ENCODE results near the gene SERINC2. TPM values are rescaled to one million over a fixed set of nuclear protein-coding genes. Genes with fewer than 3 reads are reported as not detected.

Gene SERINC2
- total RNA-seq, 1 experiment from 2014 or later = 14.0 TPM

- Histone ChIP-seq H3K27ac (ENCODE audit: low read length) (no peak overlapping the region), H3K4me3 (ENCODE audit: low read depth in 2 of 2, low read length in 2 of 2) (no peak overlapping the region), H3K36me3 (ENCODE audit: control insufficient read depth, insufficient read depth, low read length) (no peaks in the 10 kb centered on the region), H3K4me1 (ENCODE audit: control insufficient read depth, insufficient read depth, low read length) (no peaks in the 10 kb centered on the region), H3K27me3 (ENCODE audit: control insufficient read depth, insufficient read depth, low read length) (no peaks in the 10 kb centered on the region), H3K9me3 (ENCODE audit: control insufficient read depth, insufficient read depth, low read depth, low read length) (no peaks in the 10 kb centered on the region)
- no TSS peak for BruUV-seq (replicated peaks)
- in situ Hi-C loops (cut with HindIII; ENCODE audit: low pct_unique_long_range_greater_than_20kb, low sequenced_read_pairs) = no loop called here
- no peak for DNase-seq (ENCODE audit: low read depth, low spot score)
- ChIA-PET POLR2A (no interaction called here), CTCF (interaction anchor here (0.6 kb wide), 2 partner anchors 131 to 289 kb away, joined by 3 to 5 read pairs; no protein-coding TSS in a partner anchor)
- no peak for ATAC-seq
- intact Hi-C loops (cut with micrococcal nuclease; ENCODE audit: unreplicated experiment) = no loop called here
- TF ChIP-seq POLR2AphosphoS5 (IDR thresholded peaks at IDR 0.05; ENCODE audit: low read depth, low read length) (no peak), SIN3A (IDR thresholded peaks at IDR 0.05; ENCODE audit: borderline replicate concordance, insufficient read depth, low read depth, low read length) (no peak), REST (IDR thresholded peaks at IDR 0.05; ENCODE audit: insufficient read depth in 1 of 2, low read depth in 2 of 2, low read length in 1 of 2) (no peak), CTCF (IDR thresholded peaks at IDR 0.05) (no peak), TCF7L2 (IDR thresholded peaks at IDR 0.05; ENCODE audit: low read depth, low read length) (no peak)
Measured at GRCh38 chr1:31443673-31444072, 30.7 kb downstream of the SERINC2 start.

- Histone ChIP-seq H3K9me3 (ENCODE audit: control insufficient read depth, insufficient read depth, low read depth, low read length) (no peaks in the 10 kb centered on the region), H3K4me1 (ENCODE audit: control insufficient read depth, insufficient read depth, low read length) (no peaks in the 10 kb centered on the region), H3K27me3 (ENCODE audit: control insufficient read depth, insufficient read depth, low read length) (no peaks in the 10 kb centered on the region), H3K27ac (ENCODE audit: low read length) (no peak overlapping the region), H3K4me3 (ENCODE audit: low read depth in 2 of 2, low read length in 2 of 2) (no peak overlapping the region), H3K36me3 (ENCODE audit: control insufficient read depth, insufficient read depth, low read length) (no peaks in the 10 kb centered on the region)
- ChIA-PET POLR2A (no interaction called here), CTCF (no interaction called here)
- no TSS peak for BruUV-seq (replicated peaks)
- ATAC-seq (no peak), DNase-seq (ENCODE audit: low read depth, low spot score) (no peak)
- intact Hi-C loops (cut with micrococcal nuclease; ENCODE audit: unreplicated experiment) = no loop called here
- in situ Hi-C loops (cut with HindIII; ENCODE audit: low pct_unique_long_range_greater_than_20kb, low sequenced_read_pairs) = no loop called here
- TF ChIP-seq REST (IDR thresholded peaks at IDR 0.05; ENCODE audit: insufficient read depth in 1 of 2, low read depth in 2 of 2, low read length in 1 of 2) (no peak), SIN3A (IDR thresholded peaks at IDR 0.05; ENCODE audit: borderline replicate concordance, insufficient read depth, low read depth, low read length) (no peak), CTCF (IDR thresholded peaks at IDR 0.05) (no peak), POLR2AphosphoS5 (IDR thresholded peaks at IDR 0.05; ENCODE audit: low read depth, low read length) (no peak), TCF7L2 (IDR thresholded peaks at IDR 0.05; ENCODE audit: low read depth, low read length) (no peak)
Measured at GRCh38 chr1:31444725-31445448, 31.9 kb downstream of the SERINC2 start.

Measured in Panc1 (cell line).